22Rv1 (cell line): ENCODE results near the gene CETN3.

Source experiments
- H3K27ac ChIP-seq: fragments of 450-650 bp; 2 replicates; pipeline ENCODE4 v1.5.1; 2017
- CTCF ChIP-seq: fragments of 450-650 bp; IDR thresholded peaks from 2 replicates; pipeline ENCODE4 v1.5.1; 2017; ENCODE audit warnings: mild to moderate bottlenecking
- ZFX ChIP-seq: fragments of 450-650 bp; IDR thresholded peaks from 2 replicates; pipeline ENCODE4 v1.6.1; 2017; ENCODE audit warnings: antibody characterized with exemption, borderline replicate concordance

Gene CETN3

DNA sequence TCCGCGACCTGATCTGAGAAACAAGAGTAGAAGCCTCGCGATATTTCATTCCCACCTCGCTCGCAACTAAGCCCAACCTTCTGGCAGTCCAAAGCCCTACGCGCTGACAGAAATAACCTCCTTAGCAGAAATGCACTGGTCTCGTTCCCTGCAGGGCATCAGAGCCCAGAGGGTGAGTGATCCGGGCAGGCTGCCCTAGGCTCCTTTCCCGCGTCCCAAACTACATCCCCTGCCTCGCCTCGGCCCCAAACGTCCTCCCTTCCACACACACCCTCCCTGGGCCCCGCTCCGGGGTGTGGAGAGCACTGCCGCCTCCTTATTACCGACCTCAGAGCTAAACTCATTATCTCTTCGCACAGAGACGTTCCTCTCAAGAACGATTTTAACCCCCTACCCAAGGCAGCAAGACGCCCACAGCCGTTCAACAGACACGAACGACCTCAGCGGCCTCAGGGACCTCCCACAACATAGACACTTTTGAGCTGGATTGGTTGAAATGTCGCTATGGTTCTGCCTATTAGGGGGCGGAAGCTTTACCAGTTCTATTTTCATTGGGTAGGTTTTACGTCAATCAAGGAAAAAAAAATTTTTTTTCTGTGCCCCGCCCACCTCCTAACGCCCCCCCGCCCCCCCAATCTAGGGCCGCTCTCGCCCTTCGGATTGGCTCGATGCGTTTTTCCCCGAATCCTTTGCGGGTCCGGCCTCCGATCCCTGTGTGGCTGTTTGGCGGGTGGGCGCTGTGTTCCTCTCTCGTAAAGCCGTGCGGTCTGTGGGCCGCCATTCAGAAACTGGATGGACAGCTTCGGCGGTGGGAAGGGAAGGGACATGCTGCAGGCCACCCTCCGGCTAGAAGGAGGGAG is at the start of gene CETN3:
Gene CETN3, minus strand, starts transcription at position 439 of the 860 bp plus-strand sequence. Its CDS starts 95 bp downstream, at position 344.
- peak within 1 kb of the TSS; percentile 98 for H3K27ac ChIP-seq

GRCh38 chr5:90446961-90447360 is 37.4 kb upstream of the CETN3 start:
- TF ChIP-seq CTCF (no peak), ZFX (no peak)
- H3K27ac ChIP-seq, result no peak overlapping the region

More for the DNA sequence above, at the start of gene CETN3:
- TF ChIP-seq ZFX, result no peak
- no peak for TF ChIP-seq CTCF

- no peak for TF ChIP-seq ZFX
- TF ChIP-seq CTCF, result no peak
- H3K27ac ChIP-seq, result no peak overlapping the region
Observed at GRCh38 chr5:90440644-90441043, 31.1 kb upstream of the CETN3 start.

DNA sequence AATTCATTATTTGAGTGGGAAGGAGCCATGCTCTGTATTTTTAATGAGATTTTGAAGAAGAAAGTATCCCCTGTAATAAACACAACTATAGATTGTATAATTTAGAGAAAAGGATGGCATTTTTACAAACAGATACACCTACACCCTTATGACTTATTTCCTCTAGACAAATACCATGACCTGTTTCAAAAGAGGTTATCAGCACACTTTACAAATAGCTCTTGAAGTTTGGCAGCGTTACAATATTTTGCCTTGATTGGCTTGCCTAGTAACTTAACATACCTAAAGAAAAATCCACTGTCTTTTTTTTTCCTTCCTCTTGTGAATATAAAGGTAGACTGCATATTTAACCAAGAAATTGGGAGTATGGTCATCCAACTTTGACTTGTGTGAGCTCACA is 28.5 kb upstream of the CETN3 start:
- TF ChIP-seq CTCF (no peak), ZFX (no peak)
- no peak overlapping the region for H3K27ac ChIP-seq

DNA sequence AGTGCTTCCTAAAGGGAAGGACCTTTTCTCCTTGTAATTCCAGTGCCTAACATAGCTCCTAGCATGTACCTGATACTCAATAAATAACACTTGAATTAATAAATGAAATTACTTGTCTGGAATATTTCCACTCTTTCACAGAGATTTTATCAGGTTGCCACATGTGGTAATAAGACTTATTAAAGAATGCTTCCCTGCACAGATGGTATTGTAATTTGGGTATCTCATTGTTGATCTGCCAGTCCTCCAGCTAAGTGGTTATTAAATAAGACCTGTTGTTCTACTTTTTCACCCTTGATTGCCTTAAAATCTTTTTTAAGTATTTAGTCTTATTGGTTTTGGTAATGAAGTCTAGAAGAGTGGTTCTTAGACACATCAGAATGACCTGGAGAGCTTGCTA is 28.1 kb upstream of the CETN3 start:
- no peak overlapping the region for H3K27ac ChIP-seq
- TF ChIP-seq CTCF (no peak), ZFX (no peak)

GRCh38 chr5:90434116-90434714 is 24.7 kb upstream of the CETN3 start:
- H3K27ac ChIP-seq, result no peak overlapping the region
- peak; percentile 80 for TF ChIP-seq CTCF
- TF ChIP-seq ZFX, result no peak

DNA sequence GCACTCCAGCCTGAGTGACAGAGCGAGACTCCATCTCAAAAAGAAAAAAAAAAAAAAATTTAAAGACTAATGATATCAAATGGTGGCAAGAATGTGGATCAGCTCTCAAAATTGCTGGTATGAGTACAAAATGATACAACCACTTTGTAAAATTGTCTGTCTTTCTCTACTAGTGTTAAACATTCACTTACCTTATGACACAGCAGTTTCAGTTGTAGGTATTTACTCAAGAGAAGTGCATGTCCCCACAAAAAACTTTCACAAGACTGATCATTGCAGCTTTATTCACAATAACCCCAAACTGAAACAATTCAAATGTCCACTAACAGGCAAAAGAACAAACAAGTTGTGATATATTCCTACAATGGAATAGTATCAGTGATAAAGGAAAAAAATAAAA is 14.7 kb upstream of the CETN3 start:
- no peak for TF ChIP-seq CTCF
- TF ChIP-seq ZFX, result no peak

More for the DNA sequence above, 14.7 kb upstream of the CETN3 start:
- no peak overlapping the region for H3K27ac ChIP-seq
